ENCODE results near the gene MACROD1. TPM values are rescaled to one million over a fixed set of nuclear protein-coding genes. Genes with fewer than 3 reads are reported as not detected.
A peak's percentile ranks its signal among the peaks of the same experiment; 100 is the strongest.

Gene MACROD1
- total RNA-seq, 4 donors from 2014 or later: 17.1 to 30.0 (median 29.3) TPM

- no peak for DNase-seq
- H3K27me3 ChIP-seq: no peaks in the 10 kb centered on the region
- H3K36me3 ChIP-seq: no peaks in the 10 kb centered on the region
- peaks cover 0 to 12% (median 0%) of the 10 kb centered on the region in 4 donors for H3K4me1 ChIP-seq
- H3K9me3 ChIP-seq: no peaks in the 10 kb centered on the region
- H3K4me3 ChIP-seq: no peak overlapping the region
- no peak for TF ChIP-seq POLR2A (IDR thresholded peaks at IDR 0.05)
- TF ChIP-seq, protein P1, sequence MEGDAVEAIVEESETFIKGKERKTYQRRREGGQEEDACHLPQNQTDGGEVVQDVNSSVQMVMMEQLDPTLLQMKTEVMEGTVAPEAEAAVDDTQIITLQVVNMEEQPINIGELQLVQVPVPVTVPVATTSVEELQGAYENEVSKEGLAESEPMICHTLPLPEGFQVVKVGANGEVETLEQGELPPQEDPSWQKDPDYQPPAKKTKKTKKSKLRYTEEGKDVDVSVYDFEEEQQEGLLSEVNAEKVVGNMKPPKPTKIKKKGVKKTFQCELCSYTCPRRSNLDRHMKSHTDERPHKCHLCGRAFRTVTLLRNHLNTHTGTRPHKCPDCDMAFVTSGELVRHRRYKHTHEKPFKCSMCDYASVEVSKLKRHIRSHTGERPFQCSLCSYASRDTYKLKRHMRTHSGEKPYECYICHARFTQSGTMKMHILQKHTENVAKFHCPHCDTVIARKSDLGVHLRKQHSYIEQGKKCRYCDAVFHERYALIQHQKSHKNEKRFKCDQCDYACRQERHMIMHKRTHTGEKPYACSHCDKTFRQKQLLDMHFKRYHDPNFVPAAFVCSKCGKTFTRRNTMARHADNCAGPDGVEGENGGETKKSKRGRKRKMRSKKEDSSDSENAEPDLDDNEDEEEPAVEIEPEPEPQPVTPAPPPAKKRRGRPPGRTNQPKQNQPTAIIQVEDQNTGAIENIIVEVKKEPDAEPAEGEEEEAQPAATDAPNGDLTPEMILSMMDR (IDR thresholded peaks at IDR 0.05): no peak
- peak overlapping the region in 1 of 4 donors; percentile 45 for H3K27ac ChIP-seq
Measured at GRCh38 chr11:64095273-64095817, 70.6 kb downstream of the MACROD1 start.

GRCh38 chr11:64094463-64095260, 71.3 kb downstream of the MACROD1 start:
- TF ChIP-seq, protein P1 (IDR thresholded peaks at IDR 0.05): no peak
- TF ChIP-seq POLR2A (IDR thresholded peaks at IDR 0.05): no peak
- no peaks in the 10 kb centered on the region for H3K27me3 ChIP-seq
- peaks cover 0 to 12% (median 0%) of the 10 kb centered on the region in 4 donors for H3K4me1 ChIP-seq
- DNase-seq: no peak
- H3K4me3 ChIP-seq: no peak overlapping the region
- no peaks in the 10 kb centered on the region for H3K9me3 ChIP-seq
- H3K36me3 ChIP-seq: no peaks in the 10 kb centered on the region
- H3K27ac ChIP-seq: peak overlapping the region in 1 of 4 donors; percentile 45

DNA sequence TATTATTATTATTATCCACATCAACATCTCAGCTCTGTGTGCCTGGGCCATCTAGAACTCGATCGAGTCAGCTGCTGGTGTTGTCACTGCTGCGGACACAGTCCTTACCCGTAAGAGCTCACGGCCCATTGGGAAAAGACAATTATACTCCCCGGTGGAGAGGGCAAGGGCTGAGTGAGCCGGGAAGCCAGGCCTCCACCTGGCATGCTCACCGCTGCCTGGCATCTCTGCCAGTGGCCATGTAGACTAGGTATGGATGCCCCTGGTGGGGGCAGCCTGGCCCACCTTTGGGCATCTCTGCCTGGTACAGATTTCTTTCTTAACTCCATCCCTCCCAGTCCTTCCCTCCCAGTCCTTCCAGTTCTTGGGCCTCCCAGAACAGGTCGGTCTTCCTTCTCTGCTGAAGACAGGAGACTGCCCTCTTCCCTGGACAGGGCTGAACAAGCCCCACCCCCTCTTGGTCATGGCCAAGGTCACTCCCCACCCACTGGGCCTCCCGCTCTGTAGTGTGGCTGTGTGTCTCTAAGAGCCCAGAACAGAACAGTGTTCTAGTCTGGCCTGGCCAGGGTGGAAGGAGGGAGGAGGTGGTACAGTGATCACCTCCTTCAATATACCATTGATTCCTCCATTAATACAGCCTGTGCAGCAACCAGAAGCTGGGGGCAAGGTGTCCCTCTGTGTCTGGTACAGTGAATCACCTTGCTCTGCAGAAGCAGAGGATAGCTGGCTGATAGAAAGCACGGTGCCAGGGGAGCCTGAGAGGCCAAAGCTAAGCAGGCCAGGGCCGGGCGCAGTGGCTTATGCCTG, 72.5 kb downstream of the MACROD1 start:
- TF ChIP-seq POLR2A (IDR thresholded peaks at IDR 0.05): no peak
- TF ChIP-seq, protein P1 (IDR thresholded peaks at IDR 0.05): no peak
- Histone ChIP-seq H3K27ac (no peak overlapping the region), H3K4me1 (peaks cover 0 to 12% (median 0%) of the 10 kb centered on the region in 4 donors), H3K36me3 (no peaks in the 10 kb centered on the region), H3K4me3 (no peak overlapping the region), H3K9me3 (no peaks in the 10 kb centered on the region), H3K27me3 (no peaks in the 10 kb centered on the region)
- no peak for DNase-seq

- H3K4me1 ChIP-seq: peaks cover 0 to 12% (median 0%) of the 10 kb centered on the region in 4 donors
- H3K9me3 ChIP-seq: no peaks in the 10 kb centered on the region
- no peaks in the 10 kb centered on the region for H3K27me3 ChIP-seq
- no peak for TF ChIP-seq POLR2A (IDR thresholded peaks at IDR 0.05)
- TF ChIP-seq, protein P1 (IDR thresholded peaks at IDR 0.05): no peak
- H3K36me3 ChIP-seq: no peaks in the 10 kb centered on the region
- H3K27ac ChIP-seq: no peak overlapping the region
- H3K4me3 ChIP-seq: no peak overlapping the region
- DNase-seq: no peak
Measured at GRCh38 chr11:64092761-64093136, 73.2 kb downstream of the MACROD1 start.

- Histone ChIP-seq H3K27me3 (no peaks in the 10 kb centered on the region), H3K27ac (no peak overlapping the region), H3K36me3 (no peaks in the 10 kb centered on the region), H3K4me3 (no peak overlapping the region), H3K4me1 (peaks cover 0 to 12% (median 0%) of the 10 kb centered on the region in 4 donors), H3K9me3 (no peaks in the 10 kb centered on the region)
- TF ChIP-seq, protein P1 (IDR thresholded peaks at IDR 0.05): no peak
- no peak for TF ChIP-seq POLR2A (IDR thresholded peaks at IDR 0.05)
- no peak for DNase-seq
Measured at GRCh38 chr11:64092111-64092760, 73.7 kb downstream of the MACROD1 start.

Data from Peyer's patch (tissue), 4 donors.